Suprapubic skin (tissue), 4 donors: ENCODE measurements around the gene CEMIP2. TPM values are rescaled to one million over a fixed set of nuclear protein-coding genes. Genes with fewer than 3 reads are reported as not detected.

Experiments
- DNase-seq, 2 donors: peaks; one replicate each; pipeline ENCODE4 v3.0.0-alpha.2; 2019; ENCODE audit warnings: low spot score in 2 of 2
- H3K27ac ChIP-seq: fragments of 200-600 bp; sonication (generic); one replicate; pipeline ENCODE4 v1.5.1; 2019
- H3K27me3 ChIP-seq: fragments of 200-600 bp; sonication (generic); one replicate; pipeline ENCODE4 v1.5.1; 2019
- H3K36me3 ChIP-seq: fragments of 200-600 bp; sonication (generic); one replicate; pipeline ENCODE4 v1.5.1; 2019
- H3K4me1 ChIP-seq: fragments of 200-600 bp; sonication (generic); one replicate; pipeline ENCODE4 v1.5.1; 2019
- H3K4me3 ChIP-seq: fragments of 200-600 bp; sonication (generic); one replicate; pipeline ENCODE4 v1.5.1; 2019; ENCODE audit warnings: mild to moderate bottlenecking
- H3K9me3 ChIP-seq: fragments of 200-600 bp; sonication (generic); one replicate; pipeline ENCODE4 v1.5.1; 2019
- CTCF ChIP-seq, 2 donors: fragments of 200-600 bp in 1 of 2; fragments of 450-650 bp in 1 of 2; sonication (generic) in 1 of 2; IDR thresholded peaks; one replicate each; pipeline ENCODE4 v1.5.1; 2016 to 2019; ENCODE audit warnings: antibody characterized with exemption in 2 of 2, mild to moderate bottlenecking in 1 of 2, moderate library complexity in 1 of 2
- EP300 ChIP-seq: sonication (generic); formaldehyde crosslinking; IDR thresholded peaks from one replicate; pipeline ENCODE4 v1.6.1; 2017; ENCODE audit warnings: antibody characterized with exemption
- POLR2A ChIP-seq, 2 donors: fragments of 450-650 bp; IDR thresholded peaks; one replicate each; pipeline ENCODE4 v1.6.1; 2017; ENCODE audit warnings: antibody characterized with exemption in 2 of 2, mild to moderate bottlenecking in 2 of 2, moderate library complexity in 2 of 2
- POLR2AphosphoS5 ChIP-seq, 3 donors: sonication (generic); formaldehyde crosslinking; IDR thresholded peaks; one replicate each; pipeline ENCODE4 v1.6.1; 2017; ENCODE audit warnings: antibody characterized with exemption in 3 of 3
- WGBS: methylation state at CpG from one replicate; pipeline ENCODE4 v1.1.5; 2018; 5-methylcytosine and 5-hydroxymethylcytosine counted together
- total RNA-seq, 4 donors: library from RNA; depleted of rRNA; stranded (reverse); fragments of >200 nt; gene quantifications; one replicate each; pipeline ENCODE4 v1.1.0, GENCODE V29; 2016

CEMIP2 gene
- total RNA-seq, 4 donors from 2014 or later = 48.9 to 76.2 (median 66.1) TPM

DNA sequence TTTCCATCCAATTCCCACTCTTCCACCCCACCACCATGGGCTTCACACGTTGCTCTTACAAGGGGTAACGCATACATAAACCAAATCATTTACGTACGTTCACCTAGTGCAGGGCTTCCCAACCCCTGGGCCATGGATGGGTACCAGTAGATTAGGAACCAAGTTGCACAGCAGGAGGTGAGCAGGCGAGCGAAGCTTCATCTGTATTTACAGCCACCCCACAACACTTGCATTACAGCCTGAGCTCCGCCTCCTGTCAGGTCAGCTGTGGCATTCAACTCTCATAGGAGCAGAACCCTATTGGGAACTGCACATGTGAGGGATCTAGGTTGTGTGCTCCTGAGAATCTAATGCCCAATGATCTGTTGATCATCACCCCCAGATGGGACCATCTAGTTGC, 82.3 kb downstream of the CEMIP2 start:
- no peak for DNase-seq
- 92% methylated on average over 7 of the region's 7 CpGs for WGBS
- no peak overlapping the region for H3K4me3 ChIP-seq
- no peak overlapping the region for H3K27ac ChIP-seq
- no peak for TF ChIP-seq EP300
- no peak for TF ChIP-seq POLR2AphosphoS5 (IDR thresholded peaks at IDR 0.05)
- no peak for TF ChIP-seq CTCF (IDR thresholded peaks at IDR 0.05)
- TF ChIP-seq POLR2A (IDR thresholded peaks at IDR 0.05) = no peak
- no peaks in the 10 kb centered on the region for H3K27me3 ChIP-seq
- H3K36me3 ChIP-seq = peaks cover 22% of the 10 kb centered on the region
- peaks cover 10% of the 10 kb centered on the region for H3K4me1 ChIP-seq
- no peaks in the 10 kb centered on the region for H3K9me3 ChIP-seq

- Histone ChIP-seq H3K27ac (no peak overlapping the region), H3K9me3 (no peaks in the 10 kb centered on the region), H3K36me3 (peaks cover 22% of the 10 kb centered on the region), H3K27me3 (no peaks in the 10 kb centered on the region), H3K4me1 (peaks cover 15% of the 10 kb centered on the region), H3K4me3 (no peak overlapping the region)
- no peak for DNase-seq
- WGBS = 81% methylated on average over 1 of the region's 1 CpG
- TF ChIP-seq CTCF (IDR thresholded peaks at IDR 0.05) = no peak
- no peak for TF ChIP-seq EP300
- TF ChIP-seq POLR2AphosphoS5 (IDR thresholded peaks at IDR 0.05) = no peak
- TF ChIP-seq POLR2A (IDR thresholded peaks at IDR 0.05) = no peak
Observed at GRCh38 chr9:71685394-71685793, 82.9 kb downstream of the CEMIP2 start.

DNA sequence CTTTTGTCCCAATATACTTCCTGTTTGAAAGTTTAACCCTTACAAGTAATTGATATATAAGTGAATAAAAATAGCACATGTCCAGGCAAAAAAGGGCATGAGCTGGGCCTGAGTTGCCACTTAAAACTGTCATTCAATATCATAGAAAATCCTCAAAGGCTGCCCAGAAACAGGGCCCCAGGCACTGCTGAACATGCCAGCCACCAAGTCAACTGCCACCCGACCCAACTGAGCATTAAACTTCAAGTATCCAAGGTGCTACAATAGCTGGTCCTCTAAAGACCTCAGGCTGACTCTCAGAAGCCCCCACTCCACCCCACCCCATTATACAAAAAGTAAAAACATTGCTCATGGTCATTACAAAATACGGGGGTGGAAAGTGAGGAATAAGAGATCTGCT, 83.7 kb downstream of the CEMIP2 start:
- Histone ChIP-seq H3K36me3 (peaks cover 16% of the 10 kb centered on the region), H3K27me3 (no peaks in the 10 kb centered on the region), H3K9me3 (no peaks in the 10 kb centered on the region), H3K4me1 (peaks cover 19% of the 10 kb centered on the region), H3K27ac (no peak overlapping the region), H3K4me3 (no peak overlapping the region)
- DNase-seq = no peak
- 77% methylated on average over 2 of the region's 2 CpGs for WGBS
- TF ChIP-seq POLR2AphosphoS5 (IDR thresholded peaks at IDR 0.05) = no peak
- TF ChIP-seq POLR2A (IDR thresholded peaks at IDR 0.05) = no peak
- no peak for TF ChIP-seq EP300
- TF ChIP-seq CTCF (IDR thresholded peaks at IDR 0.05) = no peak

- H3K36me3 ChIP-seq = peaks cover 11% of the 10 kb centered on the region
- peak in 1 of 2 donors; percentile 75 for DNase-seq
- peaks cover 19% of the 10 kb centered on the region for H3K4me1 ChIP-seq
- H3K4me3 ChIP-seq = no peak overlapping the region
- no peaks in the 10 kb centered on the region for H3K9me3 ChIP-seq
- 58% methylated on average over 9 of the region's 9 CpGs for WGBS
- no peak for TF ChIP-seq POLR2AphosphoS5 (IDR thresholded peaks at IDR 0.05)
- peak in 1 of 2 donors; percentile 57 for TF ChIP-seq CTCF (IDR thresholded peaks at IDR 0.05)
- H3K27me3 ChIP-seq = no peaks in the 10 kb centered on the region
- no peak overlapping the region for H3K27ac ChIP-seq
Observed at GRCh38 chr9:71683598-71684235, 84.6 kb downstream of the CEMIP2 start.

- DNase-seq = no peak
- Histone ChIP-seq H3K27ac (peak overlapping the region; percentile 24), H3K27me3 (no peaks in the 10 kb centered on the region), H3K4me3 (no peak overlapping the region), H3K4me1 (peaks cover 24% of the 10 kb centered on the region), H3K36me3 (peaks cover 7% of the 10 kb centered on the region), H3K9me3 (no peaks in the 10 kb centered on the region)
- TF ChIP-seq POLR2AphosphoS5 (IDR thresholded peaks at IDR 0.05) (no peak), POLR2A (IDR thresholded peaks at IDR 0.05) (no peak), CTCF (IDR thresholded peaks at IDR 0.05) (no peak), EP300 (no peak)
- WGBS = 58% methylated on average over 3 of the region's 3 CpGs
Observed at GRCh38 chr9:71681708-71682272, 86.5 kb downstream of the CEMIP2 start.
